HCT116 (cell line): ENCODE results near the gene ASB1. TPM values are rescaled to one million over a fixed set of nuclear protein-coding genes. Genes with fewer than 3 reads are reported as not detected.

ENCODE experiments used
- ATAC-seq: fragments of 200-7000 bp; cut with Tn5 transposase; 2 replicates; pipeline ENCODE4 v1.9.1; 2020; ENCODE audit warnings: mild to moderate bottlenecking, moderate library complexity
- BruUV-seq: library from RNA; stranded (reverse); fragments of 400-500 nt; replicated peaks from 2 replicates; lab custom pipeline; 2021; lab: Mats Ljungman, UMichigan
- CTCF ChIA-PET: fragments of 300-600 bp; sonication (Branson Sonifier 250); formaldehyde crosslinking; loops from one replicate; lab custom pipeline; 2021; ENCODE audit warnings: antibody characterized with exemption; lab: Charles Lee
- POLR2A ChIA-PET: fragments of 300-600, 350-600 bp; sonication (Branson Sonifier 250); formaldehyde crosslinking; loops from one replicate; lab custom pipeline; 2021; ENCODE audit warnings: antibody characterized with exemption; lab: Charles Lee
- RAD21 ChIA-PET, 2 experiments: fragments of 300-600 bp; sonication (Branson Sonifier 250); formaldehyde crosslinking; loops; one replicate each; lab custom pipeline; 2023; ENCODE audit warnings: low total read pairs in 2 of 2; ENCODE audit not compliant: uncharacterized antibody in 2 of 2, unreplicated experiment in 2 of 2, low non-redundant PET in 1 of 2; lab: Charles Lee
- DNase-seq: peaks from one replicate; pipeline ENCODE4 v3.0.0-alpha.2; 2010; ENCODE audit warnings: low read depth, low spot score
- H2AFZ ChIP-seq: fragments of 200-600 bp; shearing (Covaris generic), sonication (generic); 2 replicates; pipeline ENCODE4 v1.6.1; 2017; ENCODE audit warnings: low read depth, mixed run types, mixed read lengths, antibody characterized with exemption, low read length; ENCODE audit not compliant: poor library complexity, severe bottlenecking
- H3K27ac ChIP-seq: 2 replicates; pipeline ENCODE4 v1.5.1; 2012; ENCODE audit warnings: low read depth, low read length
- H3K27me3 ChIP-seq: fragments of 200-600 bp; sonication (generic); 2 replicates; pipeline ENCODE4 v1.6.1; 2016; ENCODE audit warnings: mixed run types, low read length, mixed read lengths; ENCODE audit not compliant: insufficient read depth
- H3K36me3 ChIP-seq, 2 experiments: fragments of 200-500 bp in 1 of 2; fragments of 200-600 bp in 1 of 2; sonication (Bioruptor generic) in 1 of 2; sonication (generic) in 1 of 2; 2 replicates each; pipeline versions ENCODE4 v1.5.1 to v1.6.1; 2014 to 2016; ENCODE audit warnings: low read length in 2 of 2, inconsistent platforms in 1 of 2, mixed read lengths in 1 of 2, mixed run types in 1 of 2; ENCODE audit not compliant: insufficient read depth in 2 of 2, control insufficient read depth in 1 of 2
- H3K4me1 ChIP-seq, 2 experiments: fragments of 200-600 bp in 1 of 2; sonication (generic) in 1 of 2; 2 replicates each; pipeline versions ENCODE4 v1.5.1 to v1.6.1; 2012 to 2017; ENCODE audit warnings: low read length in 2 of 2, inconsistent platforms in 1 of 2, mild to moderate bottlenecking in 1 of 2, mixed read lengths in 1 of 2, mixed run types in 1 of 2, moderate library complexity in 1 of 2; ENCODE audit not compliant: insufficient read depth in 2 of 2, control insufficient read depth in 1 of 2
- H3K4me2 ChIP-seq: fragments of 200-600 bp; sonication (generic); 2 replicates; pipeline ENCODE4 v1.6.1; 2017; ENCODE audit warnings: mixed run types, low read length, mixed read lengths
- H3K4me3 ChIP-seq, 2 experiments: fragments of 200-600 bp in 1 of 2; sonication (generic) in 1 of 2; replicated peaks in 1 of 2; 2 replicates each; pipeline ENCODE4 v1.5.1; 2011 to 2016; ENCODE audit warnings: low read length in 2 of 2, control low read depth in 1 of 2, low read depth in 1 of 2, mild to moderate bottlenecking in 1 of 2, mixed read lengths in 1 of 2, mixed run types in 1 of 2
- H3K79me2 ChIP-seq: fragments of 200-600 bp; sonication (generic); 2 replicates; pipeline ENCODE4 v1.6.1; 2017; ENCODE audit warnings: mild to moderate bottlenecking, mixed run types, low read length, moderate library complexity, mixed read lengths; ENCODE audit not compliant: insufficient read depth
- H3K9ac ChIP-seq: fragments of 200-600 bp; sonication (generic); 2 replicates; pipeline ENCODE4 v1.6.1; 2016; ENCODE audit warnings: low read length, mixed read lengths
- H3K9me2 ChIP-seq: fragments of 200-600 bp; sonication (generic), shearing (Covaris generic); 2 replicates; pipeline ENCODE4 v1.6.1; 2017; ENCODE audit warnings: mixed run types, mild to moderate bottlenecking, moderate library complexity; ENCODE audit not compliant: insufficient read depth
- H3K9me3 ChIP-seq, 2 experiments: fragments of 200-500 bp in 1 of 2; fragments of 200-600 bp in 1 of 2; sonication (Bioruptor generic) in 1 of 2; sonication (generic) in 1 of 2; 2 replicates each; pipeline ENCODE4 v1.6.1; 2014 to 2017; ENCODE audit warnings: low read length in 2 of 2, mixed read lengths in 2 of 2, inconsistent platforms in 1 of 2, low read depth in 1 of 2, mild to moderate bottlenecking in 1 of 2, mixed run types in 1 of 2, moderate library complexity in 1 of 2; ENCODE audit not compliant: control insufficient read depth in 1 of 2, insufficient read depth in 1 of 2
- H4K20me1 ChIP-seq: fragments of 200-600 bp; sonication (generic), shearing (Covaris generic); 2 replicates; pipeline ENCODE4 v1.6.1; 2017; ENCODE audit warnings: mixed run types, mild to moderate bottlenecking, moderate library complexity; ENCODE audit not compliant: insufficient read depth
- CBX3 ChIP-seq: IDR thresholded peaks from 2 replicates; pipeline ENCODE4 v1.6.1; 2012; ENCODE audit warnings: low read depth
- EGR1 ChIP-seq: IDR thresholded peaks from 2 replicates; pipeline ENCODE4 v1.6.1; 2012; ENCODE audit warnings: low read depth
- ELF1 ChIP-seq: IDR thresholded peaks from 2 replicates; pipeline ENCODE4 v1.6.1; 2012; ENCODE audit warnings: low read depth, borderline replicate concordance
- EZH2 ChIP-seq: fragments of 200-600 bp; sonication (generic); IDR thresholded peaks from 2 replicates; pipeline ENCODE4 v1.6.1; 2017; ENCODE audit warnings: antibody characterized with exemption, mixed run types
- EZH2phosphoT487 ChIP-seq: fragments of 200-600 bp; IDR thresholded peaks from 2 replicates; pipeline ENCODE4 v1.6.1; 2018; ENCODE audit warnings: antibody characterized with exemption, borderline replicate concordance
- FOSL1 ChIP-seq: IDR thresholded peaks from 2 replicates; pipeline ENCODE4 v1.6.1; 2012; ENCODE audit warnings: low read depth
- POLR2A ChIP-seq: IDR thresholded peaks from 2 replicates; pipeline ENCODE4 v1.7.0; 2011; ENCODE audit warnings: borderline replicate concordance; ENCODE audit not compliant: insufficient read depth, insufficient read length; ENCODE audit errors: extremely low read depth
- RAD21 ChIP-seq: IDR thresholded peaks from 2 replicates; pipeline ENCODE4 v1.6.1; 2012; ENCODE audit warnings: low read depth, mild to moderate bottlenecking
- SIN3A ChIP-seq: IDR thresholded peaks from 2 replicates; pipeline ENCODE4 v1.6.1; 2012; ENCODE audit warnings: low read depth
- SP1 ChIP-seq: IDR thresholded peaks from 2 replicates; pipeline ENCODE4 v1.6.1; 2012; ENCODE audit warnings: low read depth
- TCF7L2 ChIP-seq: IDR thresholded peaks from 2 replicates; pipeline ENCODE4 v1.7.0; 2011; ENCODE audit warnings: borderline replicate concordance, inconsistent platforms; ENCODE audit not compliant: insufficient read depth, insufficient read length; ENCODE audit errors: extremely low read depth
- YY1 ChIP-seq: IDR thresholded peaks from 2 replicates; pipeline ENCODE4 v1.6.1; 2011; ENCODE audit warnings: low read length, low read depth, moderate library complexity, mild to moderate bottlenecking; ENCODE audit not compliant: insufficient replicate concordance; ENCODE audit errors: extremely low read depth
- ZNF274 ChIP-seq: fragments of 200-500 bp; sonication (Bioruptor generic); IDR thresholded peaks from 2 replicates; pipeline ENCODE4 v1.6.1; 2014; ENCODE audit warnings: mild to moderate bottlenecking, low read depth, low read length, inconsistent platforms
- intact Hi-C: fragments of 100-400 bp; cut with micrococcal nuclease; formaldehyde crosslinking; loops from 2 replicates; pipeline ENCODE4 v1.10.0; 2022
- total RNA-seq: library from RNA; stranded (reverse); gene quantifications from one replicate; pipeline ENCODE4 v1.2.1, GENCODE V29; 2021; ENCODE audit not compliant: unreplicated experiment
- TF ChIP-seq, protein P1 (sequence below): IDR thresholded peaks from 2 replicates; pipeline ENCODE4 v1.6.1; 2011; ENCODE audit warnings: mild to moderate bottlenecking, low read length, moderate library complexity; ENCODE audit not compliant: insufficient replicate concordance; ENCODE audit errors: extremely low read depth
- TF ChIP-seq, protein P2 (sequence below), 3 experiments: fragments of 200-600 bp in 1 of 3; sonication (generic) in 1 of 3; IDR thresholded peaks in 2 of 3; conservative IDR thresholded peaks in 1 of 3; 2 replicates each; pipeline ENCODE4 v1.5.1; 2012 to 2017; ENCODE audit warnings: low read depth in 2 of 3, low read length in 2 of 3, antibody characterized with exemption in 1 of 3, borderline replicate concordance in 1 of 3, control low read depth in 1 of 3, mild to moderate bottlenecking in 1 of 3, mixed read lengths in 1 of 3, mixed run types in 1 of 3, moderate library complexity in 1 of 3; ENCODE audit not compliant: insufficient read depth in 1 of 3
- TF ChIP-seq, protein P3 (sequence below): IDR thresholded peaks from 2 replicates; pipeline ENCODE4 v1.6.1; 2012; ENCODE audit warnings: low read depth
- TF ChIP-seq, protein P4 (sequence below): IDR thresholded peaks from 2 replicates; pipeline ENCODE4 v1.6.1; 2012
- TF ChIP-seq, protein P5 (sequence below): IDR thresholded peaks from 2 replicates; pipeline ENCODE4 v1.6.1; 2012

ASB1 gene
- total RNA-seq, 1 experiment from 2014 or later: 43.1 TPM

DNA sequence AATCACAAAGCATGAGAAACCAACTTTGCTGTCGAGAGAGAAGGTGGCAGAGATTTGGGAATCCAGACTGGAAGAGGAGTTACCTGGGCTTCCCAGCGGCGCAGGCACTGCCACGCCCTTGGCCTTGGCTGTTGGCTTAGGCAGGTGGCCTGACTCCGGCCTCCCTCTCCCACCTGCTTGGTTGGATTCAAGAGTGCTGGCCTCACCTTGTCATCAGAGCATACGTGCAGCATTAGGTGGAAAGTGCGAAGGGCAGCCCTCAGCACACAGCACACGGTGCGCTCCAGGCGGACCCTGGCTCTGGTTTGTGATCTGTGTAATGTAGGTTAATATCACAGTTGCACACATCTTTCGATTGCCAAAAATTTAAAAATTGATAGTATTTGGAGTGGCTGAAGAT, 19.2 kb upstream of the ASB1 start:
- ChIA-PET CTCF (no interaction called here), POLR2A (no interaction called here), RAD21 (no interaction called here)
- TF ChIP-seq, protein P1, sequence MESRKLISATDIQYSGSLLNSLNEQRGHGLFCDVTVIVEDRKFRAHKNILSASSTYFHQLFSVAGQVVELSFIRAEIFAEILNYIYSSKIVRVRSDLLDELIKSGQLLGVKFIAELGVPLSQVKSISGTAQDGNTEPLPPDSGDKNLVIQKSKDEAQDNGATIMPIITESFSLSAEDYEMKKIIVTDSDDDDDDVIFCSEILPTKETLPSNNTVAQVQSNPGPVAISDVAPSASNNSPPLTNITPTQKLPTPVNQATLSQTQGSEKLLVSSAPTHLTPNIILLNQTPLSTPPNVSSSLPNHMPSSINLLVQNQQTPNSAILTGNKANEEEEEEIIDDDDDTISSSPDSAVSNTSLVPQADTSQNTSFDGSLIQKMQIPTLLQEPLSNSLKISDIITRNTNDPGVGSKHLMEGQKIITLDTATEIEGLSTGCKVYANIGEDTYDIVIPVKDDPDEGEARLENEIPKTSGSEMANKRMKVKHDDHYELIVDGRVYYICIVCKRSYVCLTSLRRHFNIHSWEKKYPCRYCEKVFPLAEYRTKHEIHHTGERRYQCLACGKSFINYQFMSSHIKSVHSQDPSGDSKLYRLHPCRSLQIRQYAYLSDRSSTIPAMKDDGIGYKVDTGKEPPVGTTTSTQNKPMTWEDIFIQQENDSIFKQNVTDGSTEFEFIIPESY: no peak
- no peak for TF ChIP-seq SP1
- TF ChIP-seq FOSL1: no peak
- TF ChIP-seq SIN3A: no peak
- TF ChIP-seq EGR1: no peak
- no peak for TF ChIP-seq ZNF274
- no peak for TF ChIP-seq YY1
- TF ChIP-seq POLR2A: no peak
- no peak for TF ChIP-seq EZH2
- no peak for TF ChIP-seq RAD21
- no peak for TF ChIP-seq EZH2phosphoT487
- TF ChIP-seq, protein P2, sequence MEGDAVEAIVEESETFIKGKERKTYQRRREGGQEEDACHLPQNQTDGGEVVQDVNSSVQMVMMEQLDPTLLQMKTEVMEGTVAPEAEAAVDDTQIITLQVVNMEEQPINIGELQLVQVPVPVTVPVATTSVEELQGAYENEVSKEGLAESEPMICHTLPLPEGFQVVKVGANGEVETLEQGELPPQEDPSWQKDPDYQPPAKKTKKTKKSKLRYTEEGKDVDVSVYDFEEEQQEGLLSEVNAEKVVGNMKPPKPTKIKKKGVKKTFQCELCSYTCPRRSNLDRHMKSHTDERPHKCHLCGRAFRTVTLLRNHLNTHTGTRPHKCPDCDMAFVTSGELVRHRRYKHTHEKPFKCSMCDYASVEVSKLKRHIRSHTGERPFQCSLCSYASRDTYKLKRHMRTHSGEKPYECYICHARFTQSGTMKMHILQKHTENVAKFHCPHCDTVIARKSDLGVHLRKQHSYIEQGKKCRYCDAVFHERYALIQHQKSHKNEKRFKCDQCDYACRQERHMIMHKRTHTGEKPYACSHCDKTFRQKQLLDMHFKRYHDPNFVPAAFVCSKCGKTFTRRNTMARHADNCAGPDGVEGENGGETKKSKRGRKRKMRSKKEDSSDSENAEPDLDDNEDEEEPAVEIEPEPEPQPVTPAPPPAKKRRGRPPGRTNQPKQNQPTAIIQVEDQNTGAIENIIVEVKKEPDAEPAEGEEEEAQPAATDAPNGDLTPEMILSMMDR (IDR thresholded peaks at IDR 0.05 in 2 of 3, conservative IDR thresholded peaks at IDR 0.05 in 1 of 3; ENCODE audit: borderline replicate concordance in 1 of 3, insufficient read depth in 1 of 3, low read depth in 2 of 3, low read length in 2 of 3): no peak
- TF ChIP-seq, protein P3, sequence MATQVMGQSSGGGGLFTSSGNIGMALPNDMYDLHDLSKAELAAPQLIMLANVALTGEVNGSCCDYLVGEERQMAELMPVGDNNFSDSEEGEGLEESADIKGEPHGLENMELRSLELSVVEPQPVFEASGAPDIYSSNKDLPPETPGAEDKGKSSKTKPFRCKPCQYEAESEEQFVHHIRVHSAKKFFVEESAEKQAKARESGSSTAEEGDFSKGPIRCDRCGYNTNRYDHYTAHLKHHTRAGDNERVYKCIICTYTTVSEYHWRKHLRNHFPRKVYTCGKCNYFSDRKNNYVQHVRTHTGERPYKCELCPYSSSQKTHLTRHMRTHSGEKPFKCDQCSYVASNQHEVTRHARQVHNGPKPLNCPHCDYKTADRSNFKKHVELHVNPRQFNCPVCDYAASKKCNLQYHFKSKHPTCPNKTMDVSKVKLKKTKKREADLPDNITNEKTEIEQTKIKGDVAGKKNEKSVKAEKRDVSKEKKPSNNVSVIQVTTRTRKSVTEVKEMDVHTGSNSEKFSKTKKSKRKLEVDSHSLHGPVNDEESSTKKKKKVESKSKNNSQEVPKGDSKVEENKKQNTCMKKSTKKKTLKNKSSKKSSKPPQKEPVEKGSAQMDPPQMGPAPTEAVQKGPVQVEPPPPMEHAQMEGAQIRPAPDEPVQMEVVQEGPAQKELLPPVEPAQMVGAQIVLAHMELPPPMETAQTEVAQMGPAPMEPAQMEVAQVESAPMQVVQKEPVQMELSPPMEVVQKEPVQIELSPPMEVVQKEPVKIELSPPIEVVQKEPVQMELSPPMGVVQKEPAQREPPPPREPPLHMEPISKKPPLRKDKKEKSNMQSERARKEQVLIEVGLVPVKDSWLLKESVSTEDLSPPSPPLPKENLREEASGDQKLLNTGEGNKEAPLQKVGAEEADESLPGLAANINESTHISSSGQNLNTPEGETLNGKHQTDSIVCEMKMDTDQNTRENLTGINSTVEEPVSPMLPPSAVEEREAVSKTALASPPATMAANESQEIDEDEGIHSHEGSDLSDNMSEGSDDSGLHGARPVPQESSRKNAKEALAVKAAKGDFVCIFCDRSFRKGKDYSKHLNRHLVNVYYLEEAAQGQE: no peak
- TF ChIP-seq, protein P4, sequence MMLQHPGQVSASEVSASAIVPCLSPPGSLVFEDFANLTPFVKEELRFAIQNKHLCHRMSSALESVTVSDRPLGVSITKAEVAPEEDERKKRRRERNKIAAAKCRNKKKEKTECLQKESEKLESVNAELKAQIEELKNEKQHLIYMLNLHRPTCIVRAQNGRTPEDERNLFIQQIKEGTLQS: no peak
- TF ChIP-seq CBX3: no peak
- no peak for TF ChIP-seq TCF7L2
- TF ChIP-seq ELF1: no peak
- TF ChIP-seq, protein P5, sequence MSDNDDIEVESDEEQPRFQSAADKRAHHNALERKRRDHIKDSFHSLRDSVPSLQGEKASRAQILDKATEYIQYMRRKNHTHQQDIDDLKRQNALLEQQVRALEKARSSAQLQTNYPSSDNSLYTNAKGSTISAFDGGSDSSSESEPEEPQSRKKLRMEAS: no peak
- Histone ChIP-seq H3K4me1 (no peaks in the 10 kb centered on the region), H3K4me2 (no peak overlapping the region), H3K9ac (no peak overlapping the region), H4K20me1 (no peaks in the 10 kb centered on the region), H3K36me3 (no peaks in the 10 kb centered on the region), H3K9me3 (no peaks in the 10 kb centered on the region), H2AFZ (no peak overlapping the region), H3K27ac (no peak overlapping the region), H3K4me3 (no peak overlapping the region), H3K9me2 (no peaks in the 10 kb centered on the region), H3K79me2 (no peaks in the 10 kb centered on the region), H3K27me3 (no peaks in the 10 kb centered on the region)
- ATAC-seq (no peak), DNase-seq (no peak)
- intact Hi-C loops: no loop called here
- no TSS peak for BruUV-seq
